SK-N-SH (cell line): Measurements from ENCODE around the gene GALNT14.
A peak's percentile ranks its signal among the peaks of the same experiment; 100 is the strongest.

ENCODE experiments used
- CTCF ChIP-seq: fragments of 200-600 bp; sonication (generic); IDR thresholded peaks from 2 replicates; pipeline ENCODE4 v1.6.1; 2017; ENCODE audit warnings: antibody characterized with exemption, mild to moderate bottlenecking, moderate library complexity
- GATA2 ChIP-seq: sonication (generic); formaldehyde crosslinking; IDR thresholded peaks from 2 replicates; pipeline ENCODE4 v1.5.0; 2020; ENCODE audit warnings: mild to moderate bottlenecking, missing genetic modification reagents
- IRF3 ChIP-seq: fragments of 150-350 bp; IDR thresholded peaks from 2 replicates; pipeline ENCODE4 v1.6.1; 2016; ENCODE audit warnings: mild to moderate bottlenecking, low read depth, low read length
- MAX ChIP-seq: IDR thresholded peaks from 2 replicates; pipeline ENCODE4 v1.4.0; 2012; ENCODE audit warnings: low read depth
- MXI1 ChIP-seq: IDR thresholded peaks from 2 replicates; pipeline ENCODE4 v1.6.1; 2012; ENCODE audit warnings: mild to moderate bottlenecking, low read depth, low read length, improper control_type of control experiment
- RAD21 ChIP-seq: IDR thresholded peaks from 2 replicates; pipeline ENCODE4 v1.6.1; 2012; ENCODE audit warnings: mild to moderate bottlenecking, low read length
- RCOR1 ChIP-seq: fragments of 150-350 bp; IDR thresholded peaks from 2 replicates; pipeline ENCODE4 v1.6.1; 2017; ENCODE audit warnings: antibody characterized with exemption, low read length
- RFX5 ChIP-seq: IDR thresholded peaks from 2 replicates; pipeline ENCODE4 v1.6.1; 2012; ENCODE audit warnings: mild to moderate bottlenecking, improper control_type of control experiment, low read length
- TCF12 ChIP-seq: IDR thresholded peaks from 2 replicates; pipeline ENCODE4 v1.4.0; 2012
- YY1 ChIP-seq: IDR thresholded peaks from 2 replicates; pipeline ENCODE4 v1.4.0; 2012; ENCODE audit warnings: low read depth, mild to moderate bottlenecking

- TF ChIP-seq CTCF (peak; percentile 97), MXI1 (peak; percentile 54; the same call in 1 of the 2 replicates), TCF12 (no peak), MAX (no peak), IRF3 (no peak), RCOR1 (0 out of 2 replicates have a peak, but pooled peaks have one; percentile 20), RAD21 (peak; percentile 100), GATA2 (CRISPR knock-in tag) (no peak), RFX5 (peak; percentile 66; the same call in 1 of the 2 replicates), YY1 (no peak)
These were observed 31.9 kb upstream of the GALNT14 start for GRCh38 chr2:31170071-31170698.
